OCI-LY1 (cell line): ENCODE measurements around the gene CPA4.

Experiments
- CTCF ChIP-seq: fragments of 200-600 bp; sonication (generic), shearing (Covaris generic); IDR thresholded peaks from 2 replicates; pipeline ENCODE4 v1.5.1; 2017; ENCODE audit warnings: mild to moderate bottlenecking, antibody characterized with exemption, low read length, moderate library complexity, mixed read lengths
- EZH2 ChIP-seq: fragments of 200-600 bp; sonication (generic), shearing (Covaris generic); IDR thresholded peaks from 2 replicates; pipeline ENCODE4 v1.8.0; 2017; ENCODE audit warnings: borderline replicate concordance, mixed run types, mild to moderate bottlenecking, antibody characterized with exemption, low read length, moderate library complexity, mixed read lengths

DNA sequence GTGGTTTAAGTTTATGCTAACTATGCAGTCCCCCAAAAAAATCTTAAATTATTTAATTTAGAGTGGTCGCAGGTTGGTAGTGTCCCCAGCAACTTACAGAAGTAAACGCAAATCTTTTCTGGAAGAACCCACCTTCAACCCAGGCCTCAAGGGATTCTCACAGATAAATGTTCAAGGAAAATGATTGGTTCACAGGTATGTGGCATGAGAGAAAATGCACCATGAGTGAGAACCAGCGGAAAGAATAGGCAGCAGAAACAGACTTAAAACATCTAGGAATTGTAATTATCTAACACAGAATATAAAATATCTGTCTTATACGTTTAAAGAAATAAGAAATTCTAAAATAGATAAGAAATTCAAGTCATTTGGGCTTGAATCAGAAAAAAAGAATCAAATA is 48.9 kb downstream of the CPA4 start:
- TF ChIP-seq CTCF: no peak
- no peak for TF ChIP-seq EZH2
